Fibroblast of pulmonary artery (primary cell): ENCODE results near the gene PDE11A.

Source experiments
- DNase-seq: peaks from one replicate; pipeline ENCODE4 v3.0.0-alpha.2; 2010; ENCODE audit warnings: low read depth
- H3K4me3 ChIP-seq: replicated peaks from 2 replicates; pipeline ENCODE4 v1.5.1; 2011; ENCODE audit warnings: low read depth, mild to moderate bottlenecking, control low read depth, low read length, moderate library complexity
- TF ChIP-seq, protein P1 (sequence below): IDR thresholded peaks from 2 replicates; pipeline ENCODE4 v1.5.1; 2011; ENCODE audit warnings: mild to moderate bottlenecking, control low read depth, low read length, inconsistent platforms; ENCODE audit errors: missing control alignments

Gene PDE11A

DNA sequence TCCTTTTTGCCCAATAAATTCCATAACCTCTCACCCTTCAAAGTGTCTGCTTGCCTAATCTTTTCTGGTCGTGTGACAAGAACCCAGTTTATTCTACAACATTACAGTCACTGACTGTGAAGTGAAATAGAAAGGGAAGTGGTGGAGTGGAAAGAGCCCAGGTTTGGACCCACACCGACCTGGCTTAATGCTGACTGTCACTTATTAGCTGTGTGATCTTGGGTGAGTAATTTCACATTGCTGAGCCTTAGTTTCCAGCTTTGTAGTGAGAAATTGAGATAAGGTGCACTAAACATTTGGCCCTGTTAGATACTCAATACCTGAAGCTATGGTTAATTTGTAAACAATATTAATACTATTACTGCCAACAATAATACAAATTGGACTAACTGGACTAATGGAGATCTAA is 388.9 kb downstream of the PDE11A start:
- H3K4me3 ChIP-seq = no peak overlapping the region
- DNase-seq = no peak
- TF ChIP-seq, protein P1, sequence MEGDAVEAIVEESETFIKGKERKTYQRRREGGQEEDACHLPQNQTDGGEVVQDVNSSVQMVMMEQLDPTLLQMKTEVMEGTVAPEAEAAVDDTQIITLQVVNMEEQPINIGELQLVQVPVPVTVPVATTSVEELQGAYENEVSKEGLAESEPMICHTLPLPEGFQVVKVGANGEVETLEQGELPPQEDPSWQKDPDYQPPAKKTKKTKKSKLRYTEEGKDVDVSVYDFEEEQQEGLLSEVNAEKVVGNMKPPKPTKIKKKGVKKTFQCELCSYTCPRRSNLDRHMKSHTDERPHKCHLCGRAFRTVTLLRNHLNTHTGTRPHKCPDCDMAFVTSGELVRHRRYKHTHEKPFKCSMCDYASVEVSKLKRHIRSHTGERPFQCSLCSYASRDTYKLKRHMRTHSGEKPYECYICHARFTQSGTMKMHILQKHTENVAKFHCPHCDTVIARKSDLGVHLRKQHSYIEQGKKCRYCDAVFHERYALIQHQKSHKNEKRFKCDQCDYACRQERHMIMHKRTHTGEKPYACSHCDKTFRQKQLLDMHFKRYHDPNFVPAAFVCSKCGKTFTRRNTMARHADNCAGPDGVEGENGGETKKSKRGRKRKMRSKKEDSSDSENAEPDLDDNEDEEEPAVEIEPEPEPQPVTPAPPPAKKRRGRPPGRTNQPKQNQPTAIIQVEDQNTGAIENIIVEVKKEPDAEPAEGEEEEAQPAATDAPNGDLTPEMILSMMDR = no peak

DNA sequence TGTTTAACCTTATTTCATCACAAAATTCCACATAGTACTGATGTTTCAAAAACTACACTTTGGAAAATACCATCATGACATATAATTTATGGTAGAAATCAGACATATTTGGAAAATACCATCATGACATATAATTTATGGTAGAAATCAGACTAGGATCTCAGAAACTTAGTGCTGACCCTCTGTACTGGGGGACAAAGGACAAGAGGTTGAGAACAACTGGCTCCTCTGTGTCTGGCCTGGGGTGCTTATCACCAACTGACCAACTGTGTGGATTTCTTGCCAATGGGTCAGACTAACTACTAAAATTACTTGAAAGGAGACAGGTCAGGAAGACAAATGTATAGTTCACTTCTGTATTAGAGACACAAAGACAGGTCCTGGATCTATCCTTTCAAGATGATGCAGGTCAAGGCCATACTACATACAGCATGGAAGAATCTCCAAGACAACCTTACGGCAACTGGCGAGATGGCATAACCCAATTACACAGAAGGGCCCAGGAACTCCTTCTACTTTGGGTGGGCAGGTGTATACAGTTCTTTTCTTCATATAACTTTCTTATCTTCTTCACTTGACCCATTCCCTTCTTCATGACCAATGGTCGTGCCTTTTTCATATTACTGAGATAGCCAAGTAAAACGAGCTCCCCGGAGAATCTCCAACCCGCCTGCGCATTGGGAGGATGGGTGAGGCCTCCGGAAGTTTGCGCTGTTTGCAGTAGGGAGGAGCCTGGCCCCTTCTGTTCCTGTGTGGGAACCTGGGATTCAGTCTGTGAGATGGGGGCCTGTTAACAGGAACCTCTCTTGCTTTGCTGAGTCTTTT is 389.5 kb downstream of the PDE11A start:
- H3K4me3 ChIP-seq = no peak overlapping the region
- no peak for DNase-seq
- TF ChIP-seq, protein P1 = no peak

DNA sequence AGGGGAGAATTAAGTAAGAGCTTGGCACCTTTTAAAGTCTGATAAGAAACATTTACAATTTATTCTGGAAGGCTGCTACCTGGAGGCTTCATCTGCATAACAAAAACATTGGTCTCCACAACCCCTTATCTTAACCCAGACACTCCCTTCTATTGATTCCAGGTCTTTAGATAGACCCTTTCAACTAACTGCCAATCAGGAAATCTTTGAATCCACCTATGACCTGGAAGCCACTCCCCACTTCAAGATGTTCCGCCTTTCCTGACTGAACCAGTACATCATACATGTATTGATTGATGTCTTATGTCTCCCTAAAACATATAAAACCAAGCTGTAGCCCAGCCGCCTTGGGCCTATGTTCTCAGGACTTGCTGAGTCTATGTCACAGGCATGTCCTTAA is 390.6 kb downstream of the PDE11A start:
- TF ChIP-seq, protein P1 = no peak
- no peak overlapping the region for H3K4me3 ChIP-seq
- no peak for DNase-seq

DNA sequence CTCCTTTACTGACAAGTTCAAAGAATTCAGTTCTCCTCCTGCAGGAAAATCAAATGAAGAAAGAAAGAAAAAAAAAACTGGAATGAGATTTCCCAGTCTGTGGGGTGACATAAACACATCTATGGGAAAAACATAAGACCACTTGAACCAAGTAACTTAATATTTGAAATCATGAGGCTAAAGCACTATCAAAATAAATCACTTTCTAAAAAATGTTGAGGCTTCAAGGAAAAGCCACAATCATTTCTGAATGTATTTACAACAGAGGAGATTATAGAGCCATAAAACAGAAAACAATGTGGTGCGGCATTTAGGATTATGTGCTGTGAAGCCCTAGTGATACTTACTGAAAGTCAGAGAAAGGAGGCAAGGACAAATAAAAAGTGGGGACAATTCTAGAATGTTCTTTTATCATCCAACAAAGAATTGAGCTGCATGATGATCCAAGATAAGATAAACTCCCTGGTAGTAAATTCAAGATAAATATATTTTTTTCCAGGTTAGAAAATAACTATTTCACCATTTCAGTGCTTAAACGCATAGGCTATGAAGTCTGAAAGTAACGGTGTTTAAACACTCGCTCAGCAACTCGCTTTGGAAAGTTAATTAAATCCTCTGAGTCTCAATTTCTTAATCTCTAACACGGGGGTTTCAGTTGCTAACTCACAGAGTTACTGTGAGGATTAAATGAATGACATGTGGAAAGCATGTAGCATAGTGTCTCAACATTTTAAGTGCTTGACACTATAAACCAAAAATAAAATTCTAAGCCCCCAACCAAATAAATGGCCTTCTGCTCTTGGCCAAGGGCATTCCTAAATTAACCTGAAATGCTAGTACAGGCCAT is 391.5 kb downstream of the PDE11A start:
- DNase-seq = no peak
- TF ChIP-seq, protein P1 = no peak
- no peak overlapping the region for H3K4me3 ChIP-seq

DNA sequence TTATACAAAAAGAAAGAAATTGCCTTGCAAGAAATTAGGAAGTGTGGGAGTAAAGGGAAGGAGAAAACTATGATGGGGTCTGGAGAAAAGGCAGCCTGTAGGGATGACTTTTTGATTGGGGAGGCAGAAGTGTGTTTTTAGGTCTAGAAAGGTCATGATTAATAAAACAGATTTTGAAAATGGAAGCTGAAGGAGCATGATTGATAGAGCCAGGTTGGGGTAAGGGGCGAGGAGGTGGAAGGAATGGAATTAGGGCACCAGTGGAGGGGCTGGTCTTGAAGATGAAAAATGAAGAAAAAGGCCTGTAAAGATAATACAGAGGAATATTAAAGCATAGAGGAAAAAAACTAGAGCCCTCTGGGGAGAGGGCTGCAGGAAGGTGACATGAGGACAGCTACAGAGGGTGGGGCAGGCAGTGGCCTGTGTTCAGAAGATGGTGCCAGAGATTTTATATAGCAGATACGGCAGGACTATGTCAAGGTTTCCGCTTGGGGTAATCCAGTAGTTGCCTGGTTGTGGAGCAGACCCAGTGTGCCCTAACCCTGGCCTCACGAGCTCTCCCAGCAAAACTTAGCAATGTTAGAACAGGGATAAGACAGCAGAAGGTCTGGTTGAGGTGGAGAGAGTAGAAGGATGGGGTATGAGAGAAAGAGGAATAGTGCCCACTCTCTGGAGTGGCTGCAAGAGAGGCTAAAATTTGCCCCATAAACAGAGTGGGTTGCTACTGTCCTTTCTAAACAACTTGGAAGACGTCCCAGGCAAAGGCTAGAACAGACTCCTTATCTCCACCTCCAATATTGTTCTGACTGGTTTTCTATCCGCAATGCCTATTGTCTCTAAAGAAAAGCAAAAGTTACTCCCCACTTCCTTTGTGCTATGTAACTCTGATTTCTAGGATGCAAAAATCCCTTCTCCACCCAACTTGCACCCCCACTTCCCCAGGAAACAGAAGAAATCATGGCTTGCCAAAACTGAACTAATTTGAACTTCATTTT is 392.7 kb downstream of the PDE11A start:
- no peak overlapping the region for H3K4me3 ChIP-seq
- TF ChIP-seq, protein P1 = no peak
- peak; percentile 56 for DNase-seq

DNA sequence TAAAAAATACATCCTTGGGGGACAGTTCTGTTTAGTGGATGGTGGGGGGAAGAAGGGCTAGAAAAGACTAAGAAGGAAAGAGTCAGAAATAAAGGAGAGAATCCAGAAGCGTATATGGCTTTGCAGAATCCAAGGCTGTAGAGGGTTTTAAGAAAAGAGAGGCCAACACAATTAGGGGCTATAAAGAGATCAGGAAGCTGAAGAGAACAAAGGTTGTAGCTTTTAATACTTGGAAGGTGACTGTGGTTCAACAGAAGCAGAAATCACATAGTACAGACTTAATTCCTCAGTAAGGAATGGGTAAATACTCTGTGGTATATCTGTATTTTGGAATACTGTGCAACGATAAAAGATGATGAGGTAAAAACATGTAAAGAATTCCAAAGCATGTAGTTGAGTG is 393.6 kb downstream of the PDE11A start:
- H3K4me3 ChIP-seq = no peak overlapping the region
- DNase-seq = no peak
- TF ChIP-seq, protein P1 = no peak
